ENCODE data around the gene ZNF778. TPM values are rescaled to one million over a fixed set of nuclear protein-coding genes. Genes with fewer than 3 reads are reported as not detected.
"Not testable (repeated sequence)": the region's sequence is repeated elsewhere in the genome, so short reads cannot be mapped to it uniquely, and the experiment has no call there.

The ZNF778 gene
- total RNA-seq, 2 donors from 2014 or later: 4.9 to 5.6 TPM

GRCh38 chr16:89187032-89187769, 30.3 kb upstream of the ZNF778 start:
- H3K27ac ChIP-seq: no peak overlapping the region
- intact Hi-C loops (cut with DNase I): no loop called here
- no peak overlapping the region for H3K4me3 ChIP-seq
- ATAC-seq (no peak), DNase-seq (no peak)
- 41 to 49% methylated on average over 12 to 18 of the region's 19 CpGs for WGBS, 2 donors
- H3K9me3 ChIP-seq: no peaks in the 10 kb centered on the region
- H3K4me1 ChIP-seq: peaks cover 9% of the 10 kb centered on the region
- TF ChIP-seq CTCF (IDR thresholded peaks at IDR 0.05) (no peak), POLR2A (IDR thresholded peaks at IDR 0.05) (no peak)
- H3K36me3 ChIP-seq (replicated peaks in 1 of 2; ENCODE audit: insufficient read depth in 1 of 2, low read depth in 2 of 2): no peaks in the 10 kb centered on the region
- H3K27me3 ChIP-seq: peaks cover 0 to 4% of the 10 kb centered on the region in 2 donors

DNA sequence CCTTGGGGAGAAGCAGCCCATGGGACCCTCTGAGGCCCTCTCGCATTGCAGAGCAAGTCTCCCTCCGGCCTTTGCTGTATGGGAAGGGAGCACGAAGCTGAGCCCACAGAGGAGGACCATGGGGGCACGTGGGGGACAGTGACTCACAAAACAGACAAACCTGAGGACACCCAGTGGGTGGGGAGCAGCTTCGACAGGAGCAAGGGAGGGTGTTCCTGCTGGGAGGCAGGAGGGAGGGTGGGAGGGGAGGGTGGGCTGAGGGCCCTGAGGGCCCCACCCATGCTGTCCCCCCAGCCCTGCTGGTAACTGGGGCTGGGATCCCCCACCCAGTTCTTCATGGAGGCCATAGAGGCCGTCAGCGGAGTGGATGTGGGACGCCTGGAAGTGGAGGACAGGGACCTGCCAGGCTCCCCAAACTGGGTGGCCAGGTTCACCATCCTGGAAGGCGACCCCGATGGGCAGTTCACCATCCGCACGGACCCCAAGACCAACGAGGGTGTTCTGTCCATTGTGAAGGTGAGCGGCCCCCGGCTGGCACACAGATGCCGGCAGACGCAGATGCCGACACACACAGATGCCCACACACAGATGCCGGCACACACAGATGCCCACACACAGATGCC, 29.6 kb upstream of the ZNF778 start:
- H3K27ac ChIP-seq: no peak overlapping the region
- no peaks in the 10 kb centered on the region for H3K9me3 ChIP-seq
- no peaks in the 10 kb centered on the region for H3K36me3 ChIP-seq (replicated peaks in 1 of 2; ENCODE audit: insufficient read depth in 1 of 2, low read depth in 2 of 2)
- peaks cover 11% of the 10 kb centered on the region for H3K4me1 ChIP-seq
- ATAC-seq (no peak), DNase-seq (peak in 1 of 4 donors; percentile 11)
- H3K4me3 ChIP-seq: no peak overlapping the region
- peaks cover 0 to 4% of the 10 kb centered on the region in 2 donors for H3K27me3 ChIP-seq
- TF ChIP-seq CTCF (IDR thresholded peaks at IDR 0.05): no peak
- no peak for TF ChIP-seq POLR2A (IDR thresholded peaks at IDR 0.05)
- WGBS, 2 donors: 66% methylated on average over 19 of the region's 19 CpGs; no CpG with 5 or more reads in 1 of the 2 donors
- intact Hi-C loops (cut with DNase I): no loop called here

- intact Hi-C loops (cut with DNase I); H3K9me3 ChIP-seq; H3K27ac ChIP-seq; H3K36me3 ChIP-seq (replicated peaks in 1 of 2; ENCODE audit: insufficient read depth in 1 of 2, low read depth in 2 of 2); ATAC-seq; H3K27me3 ChIP-seq; DNase-seq; H3K4me3 ChIP-seq: not testable (repeated sequence)
- peaks cover 11% of the 10 kb centered on the region for H3K4me1 ChIP-seq
- 81 to 87% methylated on average over 3 to 25 of the region's 25 CpGs for WGBS, 2 donors
Measured at GRCh38 chr16:89188471-89189357, 28.8 kb upstream of the ZNF778 start.

DNA sequence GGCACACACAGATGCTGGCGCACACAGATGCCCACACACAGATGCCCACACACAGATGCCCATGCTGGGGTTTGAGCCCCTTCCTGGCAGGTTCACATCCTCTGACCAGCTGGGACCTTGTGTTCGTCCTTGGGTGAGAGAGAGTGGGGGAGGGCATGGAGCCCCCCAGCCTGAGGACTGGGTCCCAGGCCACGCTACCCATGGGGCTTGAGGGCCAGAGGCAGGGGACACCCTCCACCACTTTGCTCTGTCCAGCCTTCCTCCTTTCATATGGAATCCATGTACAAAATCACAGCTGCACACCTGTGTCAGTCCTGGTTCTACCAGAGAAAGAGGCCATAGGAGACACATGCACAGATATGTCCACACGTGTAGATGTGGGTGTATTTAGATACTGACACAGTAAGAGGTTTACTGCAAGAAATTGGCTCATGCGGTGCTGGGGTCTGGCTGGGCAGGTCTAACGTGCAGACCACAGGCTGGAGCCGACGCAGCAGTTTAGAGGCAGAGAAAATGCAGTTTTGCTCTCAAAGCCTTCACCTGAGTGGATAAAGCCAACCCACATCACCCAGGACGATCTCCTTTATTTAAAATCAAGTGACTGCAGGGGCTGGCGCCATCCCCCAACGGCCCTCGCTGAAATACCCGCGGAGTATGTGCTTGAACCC, 28.0 kb upstream of the ZNF778 start:
- no peak overlapping the region for H3K27ac ChIP-seq
- 57 to 58% methylated on average over 13 to 14 of the region's 14 CpGs for WGBS, 2 donors
- no peak for TF ChIP-seq CTCF (IDR thresholded peaks at IDR 0.05)
- no peak for TF ChIP-seq POLR2A (IDR thresholded peaks at IDR 0.05)
- no peaks in the 10 kb centered on the region for H3K9me3 ChIP-seq
- ATAC-seq: no peak
- no peak overlapping the region for H3K4me3 ChIP-seq
- H3K36me3 ChIP-seq (replicated peaks in 1 of 2; ENCODE audit: insufficient read depth in 1 of 2, low read depth in 2 of 2): no peaks in the 10 kb centered on the region
- peaks cover 11% of the 10 kb centered on the region for H3K4me1 ChIP-seq
- intact Hi-C loops (cut with DNase I): no loop called here
- peaks cover 0 to 4% of the 10 kb centered on the region in 2 donors for H3K27me3 ChIP-seq
- no peak for DNase-seq

All from body of pancreas (tissue), 4 donors.